Measurements from ENCODE around the gene DENND4B.
"Not testable (repeated sequence)": the region's sequence is repeated elsewhere in the genome, so short reads cannot be mapped to it uniquely, and the experiment has no call there.

The DENND4B gene, protein sequence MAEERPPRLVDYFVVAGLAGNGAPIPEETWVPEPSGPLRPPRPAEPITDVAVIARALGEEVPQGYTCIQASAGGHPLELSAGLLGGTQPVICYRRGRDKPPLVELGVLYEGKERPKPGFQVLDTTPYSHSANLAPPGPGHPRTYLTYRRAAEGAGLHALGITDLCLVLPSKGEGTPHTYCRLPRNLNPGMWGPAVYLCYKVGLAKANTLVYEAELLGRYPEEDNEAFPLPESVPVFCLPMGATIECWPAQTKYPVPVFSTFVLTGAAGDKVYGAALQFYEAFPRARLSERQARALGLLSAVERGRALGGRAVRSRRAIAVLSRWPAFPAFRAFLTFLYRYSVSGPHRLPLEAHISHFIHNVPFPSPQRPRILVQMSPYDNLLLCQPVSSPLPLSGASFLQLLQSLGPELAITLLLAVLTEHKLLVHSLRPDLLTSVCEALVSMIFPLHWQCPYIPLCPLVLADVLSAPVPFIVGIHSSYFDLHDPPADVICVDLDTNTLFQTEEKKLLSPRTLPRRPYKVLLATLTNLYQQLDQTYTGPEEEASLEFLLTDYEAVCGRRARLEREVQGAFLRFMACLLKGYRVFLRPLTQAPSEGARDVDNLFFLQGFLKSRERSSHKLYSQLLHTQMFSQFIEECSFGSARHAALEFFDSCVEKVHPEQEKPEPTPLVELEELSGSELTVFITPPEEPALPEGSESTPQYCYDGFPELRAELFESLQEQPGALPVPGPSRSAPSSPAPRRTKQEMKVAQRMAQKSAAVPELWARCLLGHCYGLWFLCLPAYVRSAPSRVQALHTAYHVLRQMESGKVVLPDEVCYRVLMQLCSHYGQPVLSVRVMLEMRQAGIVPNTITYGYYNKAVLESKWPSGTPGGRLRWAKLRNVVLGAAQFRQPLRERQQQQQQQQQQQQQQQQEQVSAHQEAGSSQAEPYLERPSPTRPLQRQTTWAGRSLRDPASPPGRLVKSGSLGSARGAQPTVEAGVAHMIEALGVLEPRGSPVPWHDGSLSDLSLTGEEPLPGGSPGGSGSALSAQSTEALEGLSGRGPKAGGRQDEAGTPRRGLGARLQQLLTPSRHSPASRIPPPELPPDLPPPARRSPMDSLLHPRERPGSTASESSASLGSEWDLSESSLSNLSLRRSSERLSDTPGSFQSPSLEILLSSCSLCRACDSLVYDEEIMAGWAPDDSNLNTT (N-terminal part only)

DNA sequence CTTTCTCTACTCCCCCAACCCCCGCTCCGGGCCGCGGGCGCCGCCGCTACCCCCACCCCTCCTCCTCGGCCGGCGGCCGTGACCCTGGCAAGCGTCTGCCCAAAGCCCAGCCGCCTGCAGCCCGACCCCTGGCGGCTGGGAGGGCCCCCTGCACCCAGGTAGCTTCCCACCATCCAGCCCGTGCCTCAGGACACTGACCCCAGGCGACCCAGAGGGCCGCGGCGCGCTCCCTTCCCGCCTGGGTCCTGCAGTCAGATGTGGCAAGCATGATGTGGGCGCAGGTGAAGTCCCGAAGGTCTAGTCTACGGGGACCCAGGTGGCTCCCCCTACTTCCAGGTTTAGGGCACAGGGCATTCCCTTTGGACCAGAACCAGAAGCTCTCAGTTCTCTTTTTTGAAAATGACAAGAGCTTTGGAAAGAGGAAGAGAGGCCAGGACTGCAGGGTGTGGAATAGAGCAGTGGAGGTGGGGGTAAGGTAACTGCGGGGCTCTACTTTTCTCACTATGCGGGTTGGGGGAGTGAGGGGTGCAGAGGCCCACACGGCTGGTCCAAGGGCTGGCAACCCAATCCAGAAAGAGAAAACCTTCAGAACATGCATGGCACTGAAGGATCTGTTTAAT, at the start of gene DENND4B:
Gene DENND4B, minus strand, starts transcription at position 97 of the 620 bp plus-strand sequence. CDS start 2,344 bp downstream, outside the sequence.
- no peak for FAIRE-seq

DNA sequence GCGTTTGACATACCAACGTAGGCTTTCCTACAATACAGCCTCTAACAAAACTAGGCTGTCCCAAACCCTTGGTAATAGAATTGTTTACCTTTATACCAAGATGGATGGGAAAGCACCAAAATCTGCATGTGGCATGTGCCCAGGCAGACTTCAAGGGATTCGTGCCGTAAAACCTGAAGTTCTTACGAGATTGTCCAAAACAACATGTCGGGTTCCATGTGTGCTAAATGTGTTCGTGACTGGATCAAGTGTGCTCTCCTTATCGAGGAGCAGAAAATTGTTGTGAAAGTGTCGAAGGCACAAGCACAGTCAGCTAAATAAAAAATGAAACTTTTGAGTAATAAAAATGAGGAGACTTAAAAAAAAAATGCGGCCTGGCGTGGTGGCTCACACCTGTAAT, 49.1 kb upstream of the DENND4B start:
- FAIRE-seq: no peak

DNA sequence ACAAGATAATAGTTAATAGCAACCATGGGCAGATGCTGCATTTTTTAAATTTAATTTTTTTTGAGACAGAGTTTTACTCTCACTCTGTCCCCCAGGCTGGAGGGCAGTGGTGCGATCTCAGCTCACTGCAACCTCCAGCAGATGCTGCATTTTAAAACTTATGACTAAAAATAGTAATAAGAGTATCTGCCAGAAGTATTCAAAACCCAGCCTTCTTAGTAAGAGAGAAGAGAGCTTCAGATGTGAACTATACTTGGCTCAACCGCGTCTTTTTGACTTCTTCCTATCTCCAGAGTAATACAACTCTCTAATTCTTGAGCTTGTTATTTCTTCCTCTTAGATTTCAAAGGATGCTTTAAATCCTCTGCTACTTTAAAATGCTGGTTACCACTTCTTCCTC, 48.7 kb upstream of the DENND4B start:
- FAIRE-seq: no peak

DNA sequence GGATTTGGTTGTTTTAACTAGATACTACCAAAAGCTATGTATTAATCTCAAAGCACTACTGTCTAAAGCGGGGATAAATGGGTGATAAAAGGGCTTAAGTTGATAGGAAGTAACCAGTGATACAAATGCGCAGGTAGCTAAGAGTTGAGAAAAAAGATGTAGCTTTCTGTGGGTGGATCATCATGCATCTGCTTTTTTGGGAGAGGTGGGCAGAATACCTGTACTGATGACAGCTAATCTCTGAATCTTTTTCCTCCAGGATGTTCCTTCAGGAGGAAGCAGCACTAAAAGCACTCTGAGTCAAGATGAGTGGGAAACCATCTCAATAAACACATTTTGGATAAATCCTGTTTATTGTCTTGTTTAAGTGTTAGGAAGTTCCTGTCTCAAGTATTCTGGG, 45.3 kb upstream of the DENND4B start:
- FAIRE-seq: no peak

- FAIRE-seq: no peak
Observed at GRCh38 chr1:153991151-153991630, 44.7 kb upstream of the DENND4B start.

- peak; percentile 96 for FAIRE-seq
Observed at GRCh38 chr1:153990468-153991150, 44.1 kb upstream of the DENND4B start, which contains the start of gene RPS27. Gene RPS27, plus strand, starts transcription at chr1:153990762. Its CDS starts 35 bp downstream, at chr1:153990797.

DNA sequence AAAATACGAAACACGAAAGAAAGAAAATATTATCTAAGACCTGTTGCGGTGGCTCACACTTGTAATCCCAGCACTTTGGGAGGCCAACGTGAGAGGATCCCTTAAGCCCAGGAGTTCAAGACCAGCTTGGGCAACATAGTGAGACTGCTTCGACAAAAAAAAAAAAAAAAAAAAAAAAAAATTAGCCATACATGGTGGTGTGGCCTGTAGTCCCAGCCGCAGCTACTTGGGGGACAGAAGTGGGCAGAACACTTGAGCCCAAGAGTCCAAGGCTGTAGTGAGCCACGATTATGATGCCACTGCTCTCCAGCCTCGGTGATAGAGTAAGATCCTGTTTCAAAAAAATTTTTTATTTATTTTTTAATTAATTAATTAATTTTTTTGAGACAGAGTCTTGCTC, 41.1 kb upstream of the DENND4B start:
- no peak for FAIRE-seq

GRCh38 chr1:153985941-153986761, 39.6 kb upstream of the DENND4B start, which contains the start of gene RAB13:
Gene RAB13, minus strand, starts transcription at chr1:153986339. Its CDS starts 103 bp downstream, at chr1:153986236.
- no peak for FAIRE-seq

GRCh38 chr1:153985341-153985912, 38.9 kb upstream of the DENND4B start:
- FAIRE-seq: no peak

DNA sequence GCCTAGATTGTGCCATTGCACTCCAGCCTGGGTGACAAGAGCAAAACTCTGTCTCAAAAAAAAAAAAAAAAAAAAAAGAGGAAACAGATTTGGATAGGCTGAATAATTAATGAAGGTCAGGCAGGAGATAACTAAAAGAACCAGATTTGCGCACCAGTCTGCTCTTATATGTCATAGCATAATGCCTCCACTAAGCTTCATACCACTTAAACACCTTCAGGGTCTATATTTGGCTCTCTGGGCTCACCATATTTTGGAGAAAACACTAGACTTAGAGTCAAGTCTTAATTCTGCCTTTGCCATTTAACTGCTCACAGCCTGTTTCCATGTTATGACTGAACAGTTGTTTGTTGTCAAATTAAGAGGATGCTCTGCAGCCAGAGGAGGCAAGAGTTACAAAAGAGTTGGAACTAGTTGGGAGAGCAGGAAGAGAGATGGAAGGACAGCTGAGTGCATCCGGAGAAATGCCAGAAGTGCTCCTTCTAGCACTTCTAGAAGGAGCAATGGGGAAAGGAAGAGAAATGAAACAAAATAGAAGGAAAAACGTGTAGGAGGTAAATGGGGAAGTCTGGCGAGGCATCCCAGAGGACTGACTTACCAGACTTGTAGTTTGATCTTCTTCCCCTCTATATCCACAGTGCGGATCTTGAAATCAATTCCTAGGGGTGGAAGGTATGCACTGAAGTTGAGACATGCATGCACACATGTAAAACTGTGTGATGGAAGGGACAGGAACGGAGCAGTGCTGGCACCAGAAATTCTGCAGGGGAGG, 37.8 kb upstream of the DENND4B start:
- no peak for FAIRE-seq

DNA sequence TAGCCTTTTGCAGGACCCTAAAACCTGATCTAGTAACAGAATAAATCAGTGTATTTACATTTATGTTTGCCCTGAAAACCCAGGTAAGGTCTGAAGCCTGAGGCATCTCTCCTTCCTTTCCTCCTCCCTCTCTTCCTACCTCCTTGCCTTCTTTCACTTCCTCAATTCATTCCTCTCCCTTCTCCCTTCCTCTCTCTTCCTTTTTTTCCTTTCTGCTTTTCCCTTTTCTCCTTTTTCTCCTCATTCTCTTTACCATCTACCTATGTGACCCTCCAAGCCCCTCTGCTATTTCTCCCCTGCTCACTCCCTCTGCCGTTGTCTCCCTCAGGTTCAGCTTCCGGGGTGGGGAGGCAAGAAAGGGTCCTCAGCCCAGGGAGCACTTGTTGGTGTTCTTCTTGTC, 35.2 kb upstream of the DENND4B start:
- FAIRE-seq: not testable (repeated sequence)

- not testable (repeated sequence) for FAIRE-seq
Observed at GRCh38 chr1:153979091-153979490, 32.6 kb upstream of the DENND4B start.

- FAIRE-seq: no peak
Observed at GRCh38 chr1:153978274-153978909, 31.9 kb upstream of the DENND4B start.

- no peak for FAIRE-seq
Observed at GRCh38 chr1:153977250-153978240, 31.0 kb upstream of the DENND4B start, which contains the start of gene JTB. Gene JTB, minus strand, starts transcription at chr1:153977674. Its CDS starts 422 bp downstream, at chr1:153977252.

GRCh38 chr1:153976819-153977249, 30.3 kb upstream of the DENND4B start:
- no peak for FAIRE-seq

DNA sequence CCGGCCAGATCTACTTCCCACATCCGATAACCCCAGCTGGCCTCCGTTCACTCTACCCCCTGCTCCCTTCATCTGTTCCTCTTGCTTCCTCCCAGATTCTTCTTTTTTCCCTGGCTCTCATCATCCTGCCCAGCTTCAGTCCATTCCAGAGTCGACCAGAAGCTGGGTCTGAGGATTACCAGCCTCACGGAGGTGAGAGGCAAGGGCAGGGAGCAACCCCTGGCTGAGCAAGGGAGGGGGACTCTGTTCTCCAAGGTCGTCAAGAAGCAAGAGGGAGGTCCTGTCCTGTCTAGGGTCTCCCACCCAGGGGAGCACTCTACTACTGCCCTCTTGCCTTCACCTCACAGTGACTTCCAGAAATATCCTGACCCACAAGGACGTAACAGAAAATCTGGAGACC, 27.0 kb upstream of the DENND4B start:
- FAIRE-seq: no peak

DNA sequence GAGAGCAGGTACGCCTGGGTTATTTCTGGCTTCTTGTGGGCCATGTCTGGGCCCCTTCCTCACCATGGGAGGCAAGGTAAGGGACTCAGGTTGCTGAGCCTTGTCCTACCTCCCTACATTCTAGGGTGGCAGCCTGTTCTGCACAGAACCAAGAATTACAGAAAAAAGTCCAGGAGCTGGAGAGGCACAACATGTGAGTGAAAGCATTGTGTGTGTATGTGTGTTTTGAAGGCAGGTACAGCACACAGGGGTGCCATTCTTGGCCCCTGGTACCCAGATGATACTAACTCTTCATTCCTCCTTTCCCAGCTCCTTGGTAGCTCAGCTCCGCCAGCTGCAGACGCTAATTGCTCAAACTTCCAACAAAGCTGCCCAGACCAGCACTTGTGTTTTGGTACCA, 26.6 kb upstream of the DENND4B start:
- FAIRE-seq: no peak

DNA sequence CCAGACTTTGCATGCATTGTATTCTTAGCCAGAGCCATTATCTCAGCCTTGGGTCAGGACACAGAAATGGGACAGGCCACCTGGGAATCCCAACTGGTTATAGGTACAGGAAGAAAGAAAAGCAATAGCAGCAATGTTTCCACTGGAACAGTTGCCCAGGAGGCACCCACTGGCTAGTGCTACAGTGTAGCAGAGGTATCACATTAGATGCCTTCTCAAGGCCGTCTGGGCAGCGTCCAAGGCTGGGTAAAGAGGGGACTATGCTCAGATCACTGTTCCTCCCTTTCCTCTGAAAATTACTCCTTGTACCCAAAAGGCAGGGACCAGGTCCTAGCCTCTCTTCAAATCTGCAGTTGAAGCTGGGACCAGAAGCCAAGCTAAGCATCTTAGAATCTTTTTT, 23.8 kb upstream of the DENND4B start:
- FAIRE-seq: no peak
